ENCODE measurements around the gene ATP1A1.

GRCh38 chr1:116377541-116378529 is 4.8 kb downstream of the ATP1A1 start:
- TF ChIP-seq RARB (CRISPR knock-in tag; IDR thresholded peaks at IDR 0.05) (no peak), BACH2 (CRISPR knock-in tag; IDR thresholded peaks at IDR 0.05; ENCODE audit: borderline replicate concordance) (no peak), TSHZ2 (CRISPR knock-in tag; IDR thresholded peaks at IDR 0.05) (no peak), CREB5 (CRISPR knock-in tag; IDR thresholded peaks at IDR 0.05; ENCODE audit: low read depth) (no peak), PATZ1 (CRISPR knock-in tag; IDR thresholded peaks at IDR 0.05; ENCODE audit: borderline replicate concordance) (no peak), ESRRG (CRISPR knock-in tag; IDR thresholded peaks at IDR 0.05) (no peak), ZFP30 (CRISPR knock-in tag; IDR thresholded peaks at IDR 0.05) (no peak), ZNF565 (CRISPR knock-in tag; conservative IDR thresholded peaks at IDR 0.05; ENCODE audit: low read depth) (no peak), ZNF8 (CRISPR knock-in tag; IDR thresholded peaks at IDR 0.05) (no peak)
